ENCODE results near the gene GABRB2. TPM values are rescaled to one million over a fixed set of nuclear protein-coding genes. Genes with fewer than 3 reads are reported as not detected.

GABRB2 gene
- polyA plus RNA-seq, 2 of the 4 experiments (the other 2 are of a cell fraction): not detected

- no peak for FAIRE-seq
- CTCF ChIA-PET: interaction anchor here (2.6 kb wide), 1 partner anchor 10 kb away, joined by 10 read pairs; no protein-coding TSS in a partner anchor
- DNase-seq (ENCODE audit: low read depth in 1 of 2, low spot score in 1 of 2): no peak
- Histone ChIP-seq H3K27ac (no peak overlapping the region), H3K4me1 (peaks cover 16% of the 10 kb centered on the region; the same call in 2 of the 3 replicates), H3K4me2 (peak overlapping the region; percentile 90), H3K4me3 (peak overlapping the region; percentile 40; the same call in 1 of the 3 replicates), H3K9me3 (no peaks in the 10 kb centered on the region)
- ATAC-seq: no peak
- POLR2A ChIA-PET: interaction anchor here (0.6 kb wide), 1 partner anchor 1127 kb away, joined by 5 read pairs; no protein-coding TSS in a partner anchor
- TF ChIP-seq ZSCAN20 (CRISPR knock-in tag; IDR thresholded peaks at IDR 0.05): no peak
- no peak for TF ChIP-seq PBX3 (IDR thresholded peaks at IDR 0.05)
- TF ChIP-seq POLR2A (IDR thresholded peaks at IDR 0.05; ENCODE audit: low read length): no peak
- TF ChIP-seq JUNB (IDR thresholded peaks at IDR 0.05): no peak
- 32% methylated on average over 8 of the region's 8 CpGs for WGBS (ENCODE audit: missing lambda C conversion rate)
Measured at GRCh38 chr5:161546095-161546469, 443 bp downstream of the GABRB2 start.

- Histone ChIP-seq H3K27ac (no peak overlapping the region), H3K4me1 (peaks cover 16% of the 10 kb centered on the region; the same call in 2 of the 3 replicates), H3K4me3 (no peak overlapping the region), H3K9me3 (no peaks in the 10 kb centered on the region), H3K4me2 (no peak overlapping the region)
- no peak for FAIRE-seq
- ChIA-PET CTCF (interaction anchor here (0.6 to 2.6 kb wide), 3 partner anchors 9 to 1802 kb away, joined by 3 to 10 read pairs (median 3); no protein-coding TSS in a partner anchor), POLR2A (interaction anchor here (0.6 kb wide), 1 partner anchor 1126 kb away, joined by 5 read pairs; no protein-coding TSS in a partner anchor)
- 41% methylated on average over 8 of the region's 8 CpGs for WGBS (ENCODE audit: missing lambda C conversion rate)
- no peak for DNase-seq (ENCODE audit: low read depth in 1 of 2, low spot score in 1 of 2)
- no peak for TF ChIP-seq POLR2AphosphoS2 (conservative IDR thresholded peaks at IDR 0.05; ENCODE audit: low read length)
- no peak for TF ChIP-seq USF2 (IDR thresholded peaks at IDR 0.05)
- TF ChIP-seq CEBPB (IDR thresholded peaks at IDR 0.05): no peak
- ATAC-seq: no peak
Measured at GRCh38 chr5:161545344-161546094, 1.0 kb downstream of the GABRB2 start.

GRCh38 chr5:161544350-161544765, 2.2 kb downstream of the GABRB2 start:
- POLR2A ChIA-PET: no interaction called here
- H3K4me2 ChIP-seq: no peak overlapping the region
- DNase-seq (ENCODE audit: low read depth in 1 of 2, low spot score in 1 of 2) (peak; percentile 35 to 55), FAIRE-seq (no peak), ATAC-seq (peak; percentile 19 to 73; a peak in 3 of 6 replicates)
- peaks cover 16% of the 10 kb centered on the region; the same call in 2 of the 3 replicates for H3K4me1 ChIP-seq
- no peak overlapping the region for H3K27ac ChIP-seq
- TF ChIP-seq CTCF (IDR thresholded peaks at IDR 0.05) (peak; percentile 57), HOXB13 (CRISPR knock-in tag; IDR thresholded peaks at IDR 0.05; ENCODE audit: low read depth) (no peak), HES2 (IDR thresholded peaks at IDR 0.05) (no peak), ZNF302 (CRISPR knock-in tag; IDR thresholded peaks at IDR 0.05) (no peak), RAD21 (conservative IDR thresholded peaks at IDR 0.05 in 1 of 2, IDR thresholded peaks at IDR 0.05 in 1 of 2) (peak; percentile 45 to 63; a peak in 4 of 5 replicates), SMC3 (IDR thresholded peaks at IDR 0.05) (peak; percentile 60), NR3C1 (IDR thresholded peaks at IDR 0.05) (no peak), POLR2A (IDR thresholded peaks at IDR 0.05; ENCODE audit: low read length) (no peak), E2F6 (IDR thresholded peaks at IDR 0.05; ENCODE audit: borderline replicate concordance, low read depth) (peak; percentile 56; the same call in 1 of the 2 replicates), MYC (IDR thresholded peaks at IDR 0.05; ENCODE audit: borderline replicate concordance, low read length) (peak; percentile 42; the same call in 1 of the 2 replicates), MAX (IDR thresholded peaks at IDR 0.05) (peak; percentile 86)
- CTCF ChIA-PET: interaction anchor here (0.6 to 2.6 kb wide), 5 partner anchors 8 to 1864 kb away, joined by 3 to 10 read pairs (median 5); no protein-coding TSS in a partner anchor
- H3K4me3 ChIP-seq: no peak overlapping the region
- H3K9me3 ChIP-seq: no peaks in the 10 kb centered on the region
- 0% methylated on average over 7 of the region's 7 CpGs for whole genome bisulfite sequencing (ENCODE audit: missing lambda C conversion rate)
